ENCODE results near the gene TEX264. TPM values are rescaled to one million over a fixed set of nuclear protein-coding genes. Genes with fewer than 3 reads are reported as not detected.

Gene TEX264
- total RNA-seq, 1 donor from 2014 or later: 28.2 TPM

GRCh38 chr3:51706788-51707731, 36.0 kb downstream of the TEX264 start, which contains the start of gene GRM2:
TSS of gene GRM2 (plus strand) at chr3:51707068. CDS start at chr3:51708984, 1,916 bp downstream.
- Histone ChIP-seq H3K4me2 (ENCODE audit: low read length) (peak within 1 kb of the TSS; percentile 91), H3K9me3 (ENCODE audit: insufficient read depth, low read depth, low read length) (no peaks in the 10 kb centered on the region), H3K4me1 (ENCODE audit: insufficient read depth, low read length) (peaks cover 7% of the 10 kb centered on the region), H3K27me3 (ENCODE audit: insufficient read depth, low read length) (peaks cover 14% of the 10 kb centered on the region), H3K4me3 (ENCODE audit: insufficient read depth, low read depth, low read length) (peak within 1 kb of the TSS; percentile 39), H3K79me2 (ENCODE audit: insufficient read depth, low read length) (no peaks in the 10 kb centered on the region), H3K36me3 (ENCODE audit: insufficient read depth, low read length) (no peaks in the 10 kb centered on the region), H4K20me1 (ENCODE audit: insufficient read depth, low read length) (peaks cover 36% of the 10 kb centered on the region), H3K27ac (ENCODE audit: low read depth, low read length) (no peak within 1 kb of the TSS), H2AFZ (ENCODE audit: low read depth, low read length) (peak within 1 kb of the TSS; percentile 47), H3K9ac (ENCODE audit: low read length) (peak within 1 kb of the TSS; percentile 48)
- FAIRE-seq (no peak), DNase-seq (ENCODE audit: low read depth) (peak; percentile 77)
- H3K4me3 Mint-ChIP-seq (ENCODE audit: unreplicated experiment): peak within 1 kb of the TSS; percentile 66
- no peaks in the 10 kb centered on the region for H3K4me1 Mint-ChIP-seq (ENCODE audit: low read depth, unreplicated experiment)
- peaks cover 30% of the 10 kb centered on the region for H3K27me3 Mint-ChIP-seq (ENCODE audit: low read depth, unreplicated experiment)
- no peaks in the 10 kb centered on the region for H3K9me3 Mint-ChIP-seq (ENCODE audit: unreplicated experiment)
- TF ChIP-seq, protein P1, sequence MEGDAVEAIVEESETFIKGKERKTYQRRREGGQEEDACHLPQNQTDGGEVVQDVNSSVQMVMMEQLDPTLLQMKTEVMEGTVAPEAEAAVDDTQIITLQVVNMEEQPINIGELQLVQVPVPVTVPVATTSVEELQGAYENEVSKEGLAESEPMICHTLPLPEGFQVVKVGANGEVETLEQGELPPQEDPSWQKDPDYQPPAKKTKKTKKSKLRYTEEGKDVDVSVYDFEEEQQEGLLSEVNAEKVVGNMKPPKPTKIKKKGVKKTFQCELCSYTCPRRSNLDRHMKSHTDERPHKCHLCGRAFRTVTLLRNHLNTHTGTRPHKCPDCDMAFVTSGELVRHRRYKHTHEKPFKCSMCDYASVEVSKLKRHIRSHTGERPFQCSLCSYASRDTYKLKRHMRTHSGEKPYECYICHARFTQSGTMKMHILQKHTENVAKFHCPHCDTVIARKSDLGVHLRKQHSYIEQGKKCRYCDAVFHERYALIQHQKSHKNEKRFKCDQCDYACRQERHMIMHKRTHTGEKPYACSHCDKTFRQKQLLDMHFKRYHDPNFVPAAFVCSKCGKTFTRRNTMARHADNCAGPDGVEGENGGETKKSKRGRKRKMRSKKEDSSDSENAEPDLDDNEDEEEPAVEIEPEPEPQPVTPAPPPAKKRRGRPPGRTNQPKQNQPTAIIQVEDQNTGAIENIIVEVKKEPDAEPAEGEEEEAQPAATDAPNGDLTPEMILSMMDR (IDR thresholded peaks at IDR 0.05; ENCODE audit: insufficient read depth, low read depth, low read length): no peak
- peak within 1 kb of the TSS; percentile 81 for H3K27ac Mint-ChIP-seq (ENCODE audit: unreplicated experiment)
- H3K36me3 Mint-ChIP-seq (ENCODE audit: low read depth, unreplicated experiment): peaks cover 3% of the 10 kb centered on the region

DNA sequence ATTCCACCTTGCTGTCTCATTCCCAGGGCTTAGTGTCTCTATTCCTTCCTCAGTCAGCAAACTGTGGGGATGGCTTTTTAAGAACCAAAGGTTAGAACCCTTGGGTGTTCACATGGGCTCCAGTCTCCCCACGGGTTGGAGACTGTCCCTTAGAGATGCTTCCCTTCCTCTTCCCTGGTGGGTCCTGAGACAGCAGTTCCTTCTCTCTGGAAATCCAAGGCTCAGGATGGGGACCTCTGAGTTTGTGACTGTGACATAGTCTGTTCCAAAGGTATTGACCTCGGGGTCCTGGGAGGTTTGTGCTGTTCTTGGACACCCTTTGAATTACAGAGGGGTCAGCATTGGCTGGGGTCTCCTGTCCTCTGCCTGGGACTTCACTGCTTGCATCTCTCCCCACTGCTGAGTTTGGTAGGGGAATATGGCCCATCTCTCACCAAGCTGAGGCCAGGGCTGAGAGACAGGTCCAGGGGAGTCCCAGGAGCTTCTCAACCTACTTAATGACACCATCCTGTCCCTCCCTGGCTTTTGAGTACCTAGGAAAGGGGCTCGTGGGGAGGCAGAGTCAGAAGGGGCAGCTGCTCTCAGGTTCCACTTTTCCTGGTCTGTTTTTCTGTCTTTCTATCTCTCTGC, 37.3 kb downstream of the TEX264 start:
- Histone ChIP-seq H4K20me1 (ENCODE audit: insufficient read depth, low read length) (peaks cover 36% of the 10 kb centered on the region), H3K27ac (ENCODE audit: low read depth, low read length) (no peak overlapping the region), H3K4me2 (ENCODE audit: low read length) (no peak overlapping the region), H3K79me2 (ENCODE audit: insufficient read depth, low read length) (no peaks in the 10 kb centered on the region), H3K36me3 (ENCODE audit: insufficient read depth, low read length) (no peaks in the 10 kb centered on the region), H3K9me3 (ENCODE audit: insufficient read depth, low read depth, low read length) (no peaks in the 10 kb centered on the region), H3K4me1 (ENCODE audit: insufficient read depth, low read length) (peaks cover 7% of the 10 kb centered on the region), H3K27me3 (ENCODE audit: insufficient read depth, low read length) (peaks cover 14% of the 10 kb centered on the region), H3K4me3 (ENCODE audit: insufficient read depth, low read depth, low read length) (no peak overlapping the region), H3K9ac (ENCODE audit: low read length) (no peak overlapping the region), H2AFZ (ENCODE audit: low read depth, low read length) (no peak overlapping the region)
- Mint-ChIP-seq H3K4me3 (ENCODE audit: unreplicated experiment) (no peak overlapping the region), H3K36me3 (ENCODE audit: low read depth, unreplicated experiment) (peaks cover 3% of the 10 kb centered on the region), H3K9me3 (ENCODE audit: unreplicated experiment) (no peaks in the 10 kb centered on the region), H3K4me1 (ENCODE audit: low read depth, unreplicated experiment) (no peaks in the 10 kb centered on the region), H3K27me3 (ENCODE audit: low read depth, unreplicated experiment) (peaks cover 32% of the 10 kb centered on the region), H3K27ac (ENCODE audit: unreplicated experiment) (no peak overlapping the region)
- DNase-seq (ENCODE audit: low read depth) (no peak), FAIRE-seq (no peak)
- TF ChIP-seq EZH2 (IDR thresholded peaks at IDR 0.05; ENCODE audit: insufficient read depth, low read length): no peak
- TF ChIP-seq, protein P1 (IDR thresholded peaks at IDR 0.05; ENCODE audit: insufficient read depth, low read depth, low read length): no peak
